GM23248 (cell line): Measurements from ENCODE around the gene S100A4.

Experiments used
- EZH2 ChIP-seq: fragments of 200-600 bp; sonication (generic); IDR thresholded peaks from 2 replicates; pipeline ENCODE4 v1.6.1; 2018; ENCODE audit warnings: antibody characterized with exemption, mild to moderate bottlenecking; ENCODE audit not compliant: insufficient read depth, poor library complexity, severe bottlenecking
- EZH2phosphoT487 ChIP-seq: fragments of 200-600 bp; sonication (generic); IDR thresholded peaks from 2 replicates; pipeline ENCODE4 v1.6.1; 2018; ENCODE audit warnings: antibody characterized with exemption, moderate library complexity, mild to moderate bottlenecking, low read depth; ENCODE audit not compliant: insufficient read depth

- TF ChIP-seq EZH2phosphoT487 (no peak), EZH2 (no peak)
Observed at GRCh38 chr1:153506386-153506785, 39.2 kb downstream of the S100A4 start.
